HepG2 (cell line): Measurements from ENCODE around the gene OR5K2. TPM values are rescaled to one million over a fixed set of nuclear protein-coding genes. Genes with fewer than 3 reads are reported as not detected.

Source experiments
- ATAC-seq: fragments of 200-7000 bp; cut with Tn5 transposase; 3 replicates; pipeline ENCODE4 v1.9.1; 2020; ENCODE audit warnings: mild to moderate bottlenecking, moderate library complexity
- BruUV-seq: library from RNA; stranded (reverse); fragments of 400-500 nt; replicated peaks from 2 replicates; lab custom pipeline; 2021; lab: Mats Ljungman, UMichigan
- CTCF ChIA-PET: fragments of 300-600 bp; formaldehyde crosslinking; extraction: SDS; loops from one replicate; lab custom pipeline; 2021; ENCODE audit warnings: low total read pairs, inconsistent platforms, low intra/inter-chr PET ratio; lab: Yijun Ruan, JAX
- POLR2A ChIA-PET: fragments of 350-600 bp; sonication (Branson Sonifier 250); formaldehyde crosslinking; loops from one replicate; lab custom pipeline; 2020; ENCODE audit warnings: antibody characterized with exemption, inconsistent platforms; lab: Yijun Ruan, JAX
- DNase-seq: peaks from one replicate; pipeline ENCODE4 v3.0.0-alpha.2; 2015; ENCODE audit warnings: low spot score
- FAIRE-seq: peaks from 3 replicates; lab custom pipeline; 2011; peaks lifted over from hg19 to GRCh38; lab: Jason Lieb, UNC
- H2AFZ ChIP-seq: one replicate; pipeline ENCODE4 v1.6.1; 2011; ENCODE audit warnings: low read length, inconsistent platforms
- H3K27ac ChIP-seq: fragments of 300-600 bp; 3 replicates; pipeline ENCODE4 v1.8.0; 2011; ENCODE audit warnings: mixed run types, mild to moderate bottlenecking, mixed read lengths, low read length, inconsistent platforms; ENCODE audit not compliant: insufficient read depth; ENCODE audit errors: extremely low read length
- H3K27me3 ChIP-seq, 2 experiments: fragments of 200-600 bp in 1 of 2; 2 replicates in 1 of 2; 3 replicates in 1 of 2; pipeline versions ENCODE4 v1.6.0 to v1.8.0; 2011; ENCODE audit warnings: low read length in 2 of 2, mild to moderate bottlenecking in 2 of 2, moderate library complexity in 2 of 2, inconsistent platforms in 1 of 2; ENCODE audit not compliant: insufficient read depth in 2 of 2, control insufficient read depth in 1 of 2
- H3K36me3 ChIP-seq, 2 experiments: fragments of 200-600 bp in 1 of 2; replicated peaks in 1 of 2; 2 replicates in 1 of 2; 3 replicates in 1 of 2; pipeline versions ENCODE4 v1.5.1 to v1.8.0; 2011; ENCODE audit warnings: low read length in 2 of 2, inconsistent platforms in 1 of 2; ENCODE audit not compliant: insufficient read depth in 2 of 2, control insufficient read depth in 1 of 2
- H3K4me1 ChIP-seq: 2 replicates; pipeline ENCODE4 v1.5.1; 2012; ENCODE audit warnings: low read length, inconsistent platforms; ENCODE audit not compliant: insufficient read depth
- H3K4me2 ChIP-seq: 2 replicates; pipeline ENCODE4 v1.6.0; 2011; ENCODE audit warnings: low read depth, low read length, inconsistent platforms
- H3K4me3 ChIP-seq, 3 experiments: fragments of 200-600 bp in 1 of 3; sonication (generic), shearing (Covaris generic) in 1 of 3; replicated peaks in 1 of 3; 2 replicates each; pipeline ENCODE4 v1.5.1; 2011 to 2016; ENCODE audit warnings: low read length in 3 of 3, inconsistent platforms in 2 of 3, low read depth in 2 of 3, mild to moderate bottlenecking in 2 of 3, control low read depth in 1 of 3, mixed read lengths in 1 of 3; ENCODE audit not compliant: insufficient read depth in 1 of 3
- H3K79me2 ChIP-seq: one replicate; pipeline ENCODE4 v1.6.1; 2011; ENCODE audit warnings: low read length, inconsistent platforms; ENCODE audit not compliant: insufficient read depth
- H3K9ac ChIP-seq: 2 replicates; pipeline ENCODE4 v1.6.0; 2011; ENCODE audit warnings: mild to moderate bottlenecking, low read depth, low read length, inconsistent platforms; ENCODE audit not compliant: insufficient read depth
- H3K9me3 ChIP-seq: 2 replicates; pipeline ENCODE4 v1.5.1; 2012; ENCODE audit warnings: mild to moderate bottlenecking, low read length
- H4K20me1 ChIP-seq: 2 replicates; pipeline ENCODE4 v1.6.0; 2011; ENCODE audit warnings: inconsistent platforms, mild to moderate bottlenecking, low read length, moderate library complexity; ENCODE audit not compliant: insufficient read depth
- BRF2 ChIP-seq: sonication (generic); formaldehyde crosslinking; IDR thresholded peaks from 2 replicates; pipeline ENCODE4 v1.8.1; 2022; ENCODE audit warnings: mild to moderate bottlenecking, missing genetic modification reagents
- FUBP1 ChIP-seq: sonication (generic); formaldehyde crosslinking; IDR thresholded peaks from 2 replicates; pipeline ENCODE4 v1.5.1; 2020; ENCODE audit warnings: missing genetic modification reagents, mild to moderate bottlenecking, borderline replicate concordance
- GMEB2 ChIP-seq: IDR thresholded peaks from 2 replicates; pipeline ENCODE4 v1.6.1; 2016; ENCODE audit warnings: missing biosample characterization, missing genetic modification reagents, low read depth
- ZBED4 ChIP-seq: sonication (generic); formaldehyde crosslinking; IDR thresholded peaks from 2 replicates; pipeline ENCODE4 v1.4.0; 2020; ENCODE audit warnings: missing genetic modification reagents, borderline replicate concordance
- ZNF142 ChIP-seq: sonication (generic); formaldehyde crosslinking; IDR thresholded peaks from 2 replicates; pipeline ENCODE4 v1.4.0; 2020; ENCODE audit warnings: missing genetic modification reagents
- ZNF251 ChIP-seq: sonication (generic); formaldehyde crosslinking; IDR thresholded peaks from 2 replicates; pipeline ENCODE4 v1.9.0; 2021; ENCODE audit warnings: mild to moderate bottlenecking, missing genetic modification reagents
- ZNF572 ChIP-seq: sonication (generic); formaldehyde crosslinking; IDR thresholded peaks from 2 replicates; pipeline ENCODE4 v1.5.1; 2020; ENCODE audit warnings: mild to moderate bottlenecking, missing genetic modification reagents
- ZNF614 ChIP-seq: IDR thresholded peaks from 2 replicates; pipeline ENCODE4 v1.6.1; 2018; ENCODE audit warnings: missing biosample characterization, missing genetic modification reagents, inconsistent platforms, borderline replicate concordance
- ZNF660 ChIP-seq: sonication (generic); formaldehyde crosslinking; IDR thresholded peaks from 2 replicates; pipeline ENCODE4 v1.5.1; 2020; ENCODE audit warnings: mild to moderate bottlenecking, low read depth, missing genetic modification reagents, borderline replicate concordance
- WGBS: methylation state at CpG from one replicate; pipeline ENCODE4 v1.1.6; 2017; ENCODE audit warnings: low lambda C conversion rate; 5-methylcytosine and 5-hydroxymethylcytosine counted together
- in situ Hi-C: cut with HindIII; loops from 2 replicates; pipeline ENCODE4 v1.10.0; 2017; ENCODE audit warnings: low pct_unique_long_range_greater_than_20kb; ENCODE audit not compliant: extremely low pct_ligation_motif_present
- intact Hi-C: fragments of 100-400 bp; cut with micrococcal nuclease; formaldehyde crosslinking; loops from one replicate; pipeline ENCODE4 v1.10.0; 2022; ENCODE audit not compliant: unreplicated experiment
- polyA plus RNA-seq, 8 experiments: library from polyadenylated mRNA; depleted of rRNA in 3 of 8; stranded (reverse) in 7 of 8; unstranded in 1 of 8; fragments of >200 nt; fragmentation: Illumina TruSeq in 4 of 8; extraction: Trizol in 4 of 8; gene quantifications; 2 replicates each; pipeline versions ENCODE4 v1.2.1 to v1.2.3, GENCODE V29; 2011 to 2016; ENCODE audit warnings: low read depth in 4 of 8, missing spikeins in 1 of 8, mixed read lengths in 1 of 8; ENCODE audit not compliant: insufficient read depth in 1 of 8
- total RNA-seq, 5 experiments: library from RNA; depleted of rRNA; stranded (reverse); fragments of >200 nt; fragmentation: Illumina TruSeq; extraction: Trizol; gene quantifications; 2 replicates each; pipeline ENCODE4 v1.2.3, GENCODE V29; 2016; ENCODE audit warnings: low read depth in 1 of 5

Gene OR5K2
- total and polyA plus RNA-seq, 2 of the 13 experiments (the other 11 are each of a cell fraction or from before 2014, with no cell fraction given): not detected

GRCh38 chr3:98530676-98531075 lies 33.2 kb downstream of the OR5K2 start:
- H3K27ac ChIP-seq: no peak overlapping the region
- WGBS: 50% methylated on average over 2 of the region's 2 CpGs
- H4K20me1 ChIP-seq: no peaks in the 10 kb centered on the region
- H3K9me3 ChIP-seq: no peaks in the 10 kb centered on the region
- H3K4me3 ChIP-seq: no peak overlapping the region
- DNase-seq: no peak
- in situ Hi-C loops: no loop called here
- H3K36me3 ChIP-seq: no peaks in the 10 kb centered on the region
- 0 out of 5 replicates have a peak, but pooled peaks cover 0 to 4% of the 10 kb centered on the region in 2 experiments for H3K27me3 ChIP-seq
- H3K79me2 ChIP-seq: no peaks in the 10 kb centered on the region
- FAIRE-seq: no peak
- ChIA-PET POLR2A (no interaction called here), CTCF (no interaction called here)
- ATAC-seq: no peak
- no peak overlapping the region for H2AFZ ChIP-seq
- BruUV-seq: no TSS peak
- intact Hi-C loops: no loop called here
- H3K9ac ChIP-seq: no peak overlapping the region
- peaks cover 18% of the 10 kb centered on the region for H3K4me1 ChIP-seq
- no peak overlapping the region for H3K4me2 ChIP-seq
- TF ChIP-seq FUBP1 (no peak), ZNF251 (CRISPR knock-in tag) (no peak), GMEB2 (CRISPR knock-in tag) (no peak), ZBED4 (CRISPR knock-in tag) (no peak), ZNF660 (CRISPR knock-in tag) (no peak), ZNF614 (CRISPR knock-in tag) (no peak), BRF2 (CRISPR knock-in tag) (no peak), ZNF572 (CRISPR knock-in tag) (no peak), ZNF142 (CRISPR knock-in tag) (no peak)
